ENCODE data around the gene ATP1B3. TPM values are rescaled to one million over a fixed set of nuclear protein-coding genes. Genes with fewer than 3 reads are reported as not detected.

The ATP1B3 gene
- total RNA-seq, 1 donor from 2014 or later = 248 TPM

GRCh38 chr3:141875893-141876380, 506 bp upstream of the ATP1B3 start:
- H3K4me2 ChIP-seq (ENCODE audit: low read length) = peak overlapping the region; percentile 91
- no peaks in the 10 kb centered on the region for H3K27me3 ChIP-seq (ENCODE audit: insufficient read depth, low read length)
- no peaks in the 10 kb centered on the region for H3K36me3 Mint-ChIP-seq (ENCODE audit: low read depth, unreplicated experiment)
- no peaks in the 10 kb centered on the region for H3K27me3 Mint-ChIP-seq (ENCODE audit: low read depth, unreplicated experiment)
- DNase-seq (ENCODE audit: low read depth) (peak; percentile 36), FAIRE-seq (no peak)
- no peaks in the 10 kb centered on the region for H3K9me3 Mint-ChIP-seq (ENCODE audit: unreplicated experiment)
- no peaks in the 10 kb centered on the region for H3K9me3 ChIP-seq (ENCODE audit: insufficient read depth, low read depth, low read length)
- peaks cover 3% of the 10 kb centered on the region for H3K4me1 Mint-ChIP-seq (ENCODE audit: low read depth, unreplicated experiment)
- H3K4me3 ChIP-seq (ENCODE audit: insufficient read depth, low read depth, low read length) = peak overlapping the region; percentile 78
- H3K4me3 Mint-ChIP-seq (ENCODE audit: unreplicated experiment) = peak overlapping the region; percentile 94
- peaks cover 42% of the 10 kb centered on the region for H3K79me2 ChIP-seq (ENCODE audit: insufficient read depth, low read length)
- peaks cover 24% of the 10 kb centered on the region for H4K20me1 ChIP-seq (ENCODE audit: insufficient read depth, low read length)
- H3K4me1 ChIP-seq (ENCODE audit: insufficient read depth, low read length) = peaks cover 8% of the 10 kb centered on the region
- peak overlapping the region; percentile 88 for H3K9ac ChIP-seq (ENCODE audit: low read length)
- peak overlapping the region; percentile 98 for H3K27ac Mint-ChIP-seq (ENCODE audit: unreplicated experiment)
- no peaks in the 10 kb centered on the region for H3K36me3 ChIP-seq (ENCODE audit: insufficient read depth, low read length)
- peak overlapping the region; percentile 80 for H2AFZ ChIP-seq (ENCODE audit: low read depth, low read length)
- H3K27ac ChIP-seq (ENCODE audit: low read depth, low read length) = peak overlapping the region; percentile 96
- no peak for TF ChIP-seq CTCF (IDR thresholded peaks at IDR 0.05; ENCODE audit: insufficient read depth, low read depth, low read length)

- FAIRE-seq (no peak), DNase-seq (ENCODE audit: low read depth) (peak; percentile 40)
- Histone ChIP-seq H3K27me3 (ENCODE audit: insufficient read depth, low read length) (no peaks in the 10 kb centered on the region), H3K4me3 (ENCODE audit: insufficient read depth, low read depth, low read length) (peak overlapping the region; percentile 85), H3K27ac (ENCODE audit: low read depth, low read length) (peak overlapping the region; percentile 89), H3K4me2 (ENCODE audit: low read length) (peak overlapping the region; percentile 91), H4K20me1 (ENCODE audit: insufficient read depth, low read length) (peaks cover 32% of the 10 kb centered on the region), H3K4me1 (ENCODE audit: insufficient read depth, low read length) (peaks cover 8% of the 10 kb centered on the region), H3K79me2 (ENCODE audit: insufficient read depth, low read length) (peaks cover 53% of the 10 kb centered on the region), H3K9ac (ENCODE audit: low read length) (peak overlapping the region; percentile 88), H2AFZ (ENCODE audit: low read depth, low read length) (peak overlapping the region; percentile 70), H3K36me3 (ENCODE audit: insufficient read depth, low read length) (no peaks in the 10 kb centered on the region), H3K9me3 (ENCODE audit: insufficient read depth, low read depth, low read length) (no peaks in the 10 kb centered on the region)
- no peaks in the 10 kb centered on the region for H3K27me3 Mint-ChIP-seq (ENCODE audit: low read depth, unreplicated experiment)
- peaks cover 3% of the 10 kb centered on the region for H3K36me3 Mint-ChIP-seq (ENCODE audit: low read depth, unreplicated experiment)
- peak overlapping the region; percentile 84 for H3K4me3 Mint-ChIP-seq (ENCODE audit: unreplicated experiment)
- TF ChIP-seq CTCF (IDR thresholded peaks at IDR 0.05; ENCODE audit: insufficient read depth, low read depth, low read length) (no peak), EZH2 (IDR thresholded peaks at IDR 0.05; ENCODE audit: insufficient read depth, low read length) (no peak)
- no peaks in the 10 kb centered on the region for H3K9me3 Mint-ChIP-seq (ENCODE audit: unreplicated experiment)
- peak overlapping the region; percentile 89 for H3K27ac Mint-ChIP-seq (ENCODE audit: unreplicated experiment)
- H3K4me1 Mint-ChIP-seq (ENCODE audit: low read depth, unreplicated experiment) = peaks cover 9% of the 10 kb centered on the region
Observed at GRCh38 chr3:141876891-141877621, 613 bp downstream of the ATP1B3 start.

- DNase-seq (ENCODE audit: low read depth) (peak; percentile 27), FAIRE-seq (no peak)
- H3K4me1 ChIP-seq (ENCODE audit: insufficient read depth, low read length) = peaks cover 8% of the 10 kb centered on the region
- no peak overlapping the region for H2AFZ ChIP-seq (ENCODE audit: low read depth, low read length)
- peaks cover 34% of the 10 kb centered on the region for H4K20me1 ChIP-seq (ENCODE audit: insufficient read depth, low read length)
- H3K4me3 Mint-ChIP-seq (ENCODE audit: unreplicated experiment) = peak overlapping the region; percentile 84
- H3K4me2 ChIP-seq (ENCODE audit: low read length) = peak overlapping the region; percentile 91
- H3K27me3 ChIP-seq (ENCODE audit: insufficient read depth, low read length) = no peaks in the 10 kb centered on the region
- H3K4me3 ChIP-seq (ENCODE audit: insufficient read depth, low read depth, low read length) = peak overlapping the region; percentile 85
- no peaks in the 10 kb centered on the region for H3K9me3 ChIP-seq (ENCODE audit: insufficient read depth, low read depth, low read length)
- no peaks in the 10 kb centered on the region for H3K27me3 Mint-ChIP-seq (ENCODE audit: low read depth, unreplicated experiment)
- peak overlapping the region; percentile 88 for H3K9ac ChIP-seq (ENCODE audit: low read length)
- peaks cover 9% of the 10 kb centered on the region for H3K4me1 Mint-ChIP-seq (ENCODE audit: low read depth, unreplicated experiment)
- TF ChIP-seq EZH2 (IDR thresholded peaks at IDR 0.05; ENCODE audit: insufficient read depth, low read length) (no peak), CTCF (IDR thresholded peaks at IDR 0.05; ENCODE audit: insufficient read depth, low read depth, low read length) (no peak)
- H3K36me3 ChIP-seq (ENCODE audit: insufficient read depth, low read length) = no peaks in the 10 kb centered on the region
- peaks cover 61% of the 10 kb centered on the region for H3K79me2 ChIP-seq (ENCODE audit: insufficient read depth, low read length)
- peak overlapping the region; percentile 89 for H3K27ac ChIP-seq (ENCODE audit: low read depth, low read length)
- peak overlapping the region; percentile 75 for H3K27ac Mint-ChIP-seq (ENCODE audit: unreplicated experiment)
- H3K36me3 Mint-ChIP-seq (ENCODE audit: low read depth, unreplicated experiment) = peaks cover 4% of the 10 kb centered on the region
- no peaks in the 10 kb centered on the region for H3K9me3 Mint-ChIP-seq (ENCODE audit: unreplicated experiment)
Observed at GRCh38 chr3:141877911-141878310, 1.5 kb downstream of the ATP1B3 start.
